Endothelial cell of umbilical vein (primary cell): ENCODE results near the gene CACNG4. TPM values are rescaled to one million over a fixed set of nuclear protein-coding genes. Genes with fewer than 3 reads are reported as not detected.

Experiments used
- BruUV-seq: library from RNA; stranded (reverse); fragments of 400-500 nt; replicated peaks from 2 replicates; lab custom pipeline; 2021; lab: Mats Ljungman, UMichigan
- CTCF ChIA-PET: fragments of 300-600, 350-600 bp; sonication (Branson Sonifier 250); formaldehyde crosslinking; loops from one replicate; lab custom pipeline; 2021; ENCODE audit warnings: antibody characterized with exemption, inconsistent platforms; lab: Charles Lee
- POLR2A ChIA-PET: fragments of 300-600, 350-600 bp; sonication (Branson Sonifier 250); formaldehyde crosslinking; loops from one replicate; lab custom pipeline; 2021; ENCODE audit warnings: antibody characterized with exemption, inconsistent platforms; lab: Charles Lee
- DNase-seq: peaks from one replicate; pipeline ENCODE4 v3.0.0-alpha.2; 2011; ENCODE audit warnings: low read depth, low spot score
- FAIRE-seq: peaks from 2 replicates; lab custom pipeline; 2011; peaks lifted over from hg19 to GRCh38; lab: Jason Lieb, UNC
- H2AFZ ChIP-seq: 2 replicates; pipeline ENCODE4 v1.6.0; 2012; ENCODE audit warnings: low read depth, low read length, control low read depth, inconsistent platforms
- H3K27ac ChIP-seq: 2 replicates; pipeline ENCODE4 v1.5.1; 2011; ENCODE audit warnings: low read depth, mild to moderate bottlenecking, control low read depth, low read length, moderate library complexity; ENCODE audit not compliant: insufficient read depth
- H3K27me3 ChIP-seq, 2 experiments: 2 replicates each; pipeline versions ENCODE4 v1.6.0 to v1.6.1; 2011; ENCODE audit warnings: low read length in 2 of 2, mixed read lengths in 1 of 2; ENCODE audit not compliant: control insufficient read depth in 2 of 2, insufficient read depth in 2 of 2
- H3K36me3 ChIP-seq, 2 experiments: 2 replicates in 1 of 2; 3 replicates in 1 of 2; pipeline ENCODE4 v1.5.1; 2011; ENCODE audit warnings: low read length in 2 of 2, mild to moderate bottlenecking in 1 of 2, moderate library complexity in 1 of 2; ENCODE audit not compliant: control insufficient read depth in 2 of 2, insufficient read depth in 2 of 2; ENCODE audit errors: extremely low read depth in 1 of 2
- H3K4me1 ChIP-seq: 3 replicates; pipeline ENCODE4 v1.5.1; 2011; ENCODE audit warnings: mild to moderate bottlenecking, low read length; ENCODE audit not compliant: control insufficient read depth, insufficient read depth; ENCODE audit errors: extremely low read depth
- H3K4me2 ChIP-seq: 2 replicates; pipeline ENCODE4 v1.6.1; 2011; ENCODE audit warnings: low read length, control low read depth, mixed read lengths; ENCODE audit not compliant: insufficient read depth
- H3K4me3 ChIP-seq, 3 experiments: fragments of 200-600 bp in 1 of 3; sonication (generic), shearing (Covaris generic) in 1 of 3; replicated peaks in 1 of 3; 2 replicates each; pipeline ENCODE4 v1.5.1; 2011 to 2016; ENCODE audit warnings: control low read depth in 3 of 3, low read length in 3 of 3, mild to moderate bottlenecking in 2 of 3, inconsistent platforms in 1 of 3, low read depth in 1 of 3, moderate library complexity in 1 of 3; ENCODE audit not compliant: insufficient read depth in 1 of 3
- H3K79me2 ChIP-seq: 2 replicates; pipeline ENCODE4 v1.6.0; 2012; ENCODE audit warnings: low read length, inconsistent platforms; ENCODE audit not compliant: control insufficient read depth, insufficient read depth
- H3K9ac ChIP-seq: replicated peaks from 2 replicates; pipeline ENCODE3; 2011; ENCODE audit warnings: low read length, control low read depth; ENCODE audit not compliant: insufficient read depth; ENCODE audit errors: extremely low read depth
- H3K9me1 ChIP-seq: replicated peaks from 3 replicates; pipeline ENCODE4 v1.6.0; 2011; ENCODE audit warnings: mild to moderate bottlenecking, low read length; ENCODE audit not compliant: control insufficient read depth, insufficient read depth; ENCODE audit errors: extremely low read depth
- H3K9me3 ChIP-seq: replicated peaks from 2 replicates; pipeline ENCODE4 v1.5.1; 2012; ENCODE audit warnings: low read length, inconsistent platforms; ENCODE audit not compliant: control insufficient read depth, insufficient read depth
- H4K20me1 ChIP-seq: replicated peaks from 2 replicates; pipeline ENCODE3; 2011; ENCODE audit warnings: mild to moderate bottlenecking, low read length; ENCODE audit not compliant: control insufficient read depth, insufficient read depth; ENCODE audit errors: extremely low read depth
- CTCF ChIP-seq, 2 donors: IDR thresholded peaks; 1 replicate in 1 of 2; 2 replicates in 1 of 2; pipeline ENCODE4 v1.5.1; 2011; ENCODE audit warnings: low read length in 2 of 2, mild to moderate bottlenecking in 2 of 2, moderate library complexity in 2 of 2, control low read depth in 1 of 2, inconsistent platforms in 1 of 2, low read depth in 1 of 2; ENCODE audit not compliant: insufficient read depth in 1 of 2; ENCODE audit errors: extremely low read depth in 1 of 2
- EZH2 ChIP-seq: IDR thresholded peaks from 2 replicates; pipeline ENCODE4 v1.6.1; 2012; ENCODE audit warnings: borderline replicate concordance, low read depth, mild to moderate bottlenecking, moderate library complexity, low read length, inconsistent platforms; ENCODE audit not compliant: severe bottlenecking
- FOS ChIP-seq: IDR thresholded peaks from 2 replicates; pipeline ENCODE4 v1.6.1; 2011; ENCODE audit warnings: mild to moderate bottlenecking, low read length, moderate library complexity, borderline replicate concordance; ENCODE audit not compliant: insufficient read depth
- GATA2 ChIP-seq: IDR thresholded peaks from 2 replicates; pipeline ENCODE4 v1.7.0; 2011; ENCODE audit warnings: low read depth, mild to moderate bottlenecking, moderate library complexity, mixed read lengths, low read length; ENCODE audit not compliant: insufficient read length, insufficient read depth
- JUN ChIP-seq: IDR thresholded peaks from 2 replicates; pipeline ENCODE4 v1.6.1; 2011; ENCODE audit warnings: borderline replicate concordance, low read depth; ENCODE audit not compliant: insufficient read length, insufficient read depth
- MAX ChIP-seq: IDR thresholded peaks from 2 replicates; pipeline ENCODE4 v1.6.1; 2011; ENCODE audit not compliant: insufficient read depth, insufficient read length
- MYC ChIP-seq: IDR thresholded peaks from one replicate; pipeline ENCODE4 v1.6.1; 2011; ENCODE audit warnings: mild to moderate bottlenecking, low read depth, low read length
- POLR2A ChIP-seq: IDR thresholded peaks from 2 replicates; pipeline ENCODE4 v1.6.1; 2012; ENCODE audit warnings: low read depth, mild to moderate bottlenecking, control low read depth, low read length
- POLR2AphosphoS5 ChIP-seq: IDR thresholded peaks from 2 replicates; pipeline ENCODE4 v1.6.1; 2012; ENCODE audit warnings: low read depth, mild to moderate bottlenecking, control low read depth, low read length, moderate library complexity; ENCODE audit not compliant: insufficient read depth
- dilution Hi-C: fragments of 300-500 bp; cut with MboI; formaldehyde crosslinking; loops from one replicate; pipeline ENCODE4 v1.15.0; 2019; ENCODE audit warnings: low sequenced_read_pairs; ENCODE audit not compliant: extremely low pct_ligation_motif_present
- intact Hi-C: fragments of 100-400 bp; cut with micrococcal nuclease; formaldehyde crosslinking; loops from one replicate; pipeline ENCODE4 v1.10.0; 2022
- polyA plus RNA-seq, 4 experiments: library from polyadenylated mRNA; depleted of rRNA in 3 of 4; stranded (reverse) in 3 of 4; unstranded in 1 of 4; fragments of >200 nt; gene quantifications; 2 replicates each; pipeline versions ENCODE4 v1.2.1 to v1.2.3, GENCODE V29; 2011 to 2012; ENCODE audit warnings: missing spikeins in 1 of 4
- total RNA-seq: library from RNA; stranded (reverse); gene quantifications from 2 replicates; pipeline ENCODE4 v1.2.3, GENCODE V29; 2021

Gene CACNG4
- total and polyA plus RNA-seq, 2 donors (not counting 3 experiments of a cell fraction or from before 2014, with no cell fraction given) = not detected

GRCh38 chr17:66976781-66977201, 12.3 kb downstream of the CACNG4 start:
- dilution Hi-C loops (no loop called here), intact Hi-C loops (no loop called here)
- H3K4me2 ChIP-seq = no peak overlapping the region
- no peaks in the 10 kb centered on the region for H3K36me3 ChIP-seq
- no peak for FAIRE-seq
- H2AFZ ChIP-seq = no peak overlapping the region
- no peak overlapping the region for H3K27ac ChIP-seq
- H3K9me3 ChIP-seq = no peaks in the 10 kb centered on the region
- H4K20me1 ChIP-seq = no peaks in the 10 kb centered on the region
- CTCF ChIA-PET = no interaction called here
- DNase-seq = no peak
- H3K4me1 ChIP-seq = no peaks in the 10 kb centered on the region
- H3K9me1 ChIP-seq = no peaks in the 10 kb centered on the region
- BruUV-seq = no TSS peak
- no peaks in the 10 kb centered on the region for H3K79me2 ChIP-seq
- POLR2A ChIA-PET = no interaction called here
- peaks cover 2 to 5% of the 10 kb centered on the region in 2 experiments for H3K27me3 ChIP-seq
- no peak overlapping the region for H3K9ac ChIP-seq
- no peak overlapping the region for H3K4me3 ChIP-seq
- TF ChIP-seq GATA2 = no peak
- no peak for TF ChIP-seq CTCF (IDR thresholded peaks at IDR 0.05; ENCODE audit: extremely low read depth in 1 of 2, insufficient read depth in 1 of 2, low read depth in 1 of 2, low read length in 2 of 2)
- TF ChIP-seq MAX = no peak
- TF ChIP-seq EZH2 = no peak
- TF ChIP-seq FOS = no peak
- TF ChIP-seq JUN = no peak
- TF ChIP-seq POLR2AphosphoS5 = no peak
- TF ChIP-seq MYC = no peak
- TF ChIP-seq POLR2A = no peak
